ENCODE results near the gene ASAP3. TPM values are rescaled to one million over a fixed set of nuclear protein-coding genes. Genes with fewer than 3 reads are reported as not detected.

ASAP3 gene
- total and polyA plus RNA-seq, 9 of the 15 experiments (the other 6 are each of a cell fraction or from before 2014, with no cell fraction given) = 1.7 to 31.2 (median 17.4) TPM

DNA sequence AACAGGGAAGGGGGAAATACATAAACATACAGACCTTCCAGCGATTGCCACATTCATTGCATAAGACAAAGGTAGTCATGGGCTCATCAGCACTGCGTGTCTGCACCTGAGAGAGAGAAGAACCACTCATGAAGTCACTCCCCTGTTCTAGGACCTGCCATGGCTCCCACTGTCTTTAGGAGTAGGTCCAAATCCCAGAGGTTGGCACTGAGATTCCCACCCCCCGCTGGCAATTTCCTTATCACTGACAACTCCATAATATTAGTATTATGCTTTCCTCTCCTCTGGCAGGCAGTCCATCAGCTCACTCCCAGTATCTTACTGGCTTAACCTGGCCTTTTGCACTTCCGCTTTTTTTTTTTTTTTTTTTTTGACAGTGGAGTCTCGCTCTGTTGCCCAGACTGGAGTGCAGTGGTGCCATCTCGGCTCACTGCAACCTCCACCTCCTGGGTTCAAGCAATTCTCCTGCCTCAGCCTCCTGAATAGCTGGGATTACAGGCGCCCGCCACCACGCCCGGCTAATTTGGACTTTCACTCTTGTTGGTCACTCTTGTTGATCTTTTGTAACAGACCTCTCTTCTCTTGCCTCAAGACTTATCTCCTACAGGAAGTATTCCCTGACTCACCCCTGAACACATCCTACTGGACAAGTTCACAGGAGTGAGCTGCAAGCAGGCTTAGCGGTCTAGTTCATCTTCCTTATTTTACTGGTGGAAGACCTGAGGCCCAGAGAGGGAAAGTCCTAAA is 99.5 kb downstream of the ASAP3 start (continued):
- TF ChIP-seq MCM5 (IDR thresholded peaks at IDR 0.05; ENCODE audit: low read depth) (no peak), NCOR1 (IDR thresholded peaks at IDR 0.05) (no peak), ELF2 (CRISPR knock-in tag; IDR thresholded peaks at IDR 0.05) (no peak), HLTF (IDR thresholded peaks at IDR 0.05) (0 out of 2 replicates have a peak, but pooled peaks have one; percentile 46), CBX3 (IDR thresholded peaks at IDR 0.05; ENCODE audit: borderline replicate concordance in 1 of 2, low read length in 2 of 2) (no peak), KDM1A (IDR thresholded peaks at IDR 0.05) (peak; percentile 36 to 64; a peak in 2 of 4 replicates), NBN (IDR thresholded peaks at IDR 0.05; ENCODE audit: low read depth) (peak; percentile 50; the same call in 1 of the 2 replicates), SMAD4 (CRISPR knock-in tag; conservative IDR thresholded peaks at IDR 0.05) (peak; percentile 63), IRF2 (CRISPR knock-in tag; IDR thresholded peaks at IDR 0.05) (no peak), TAF7 (tag; IDR thresholded peaks at IDR 0.05) (peak; percentile 43; the same call in 1 of the 2 replicates), CEBPG (CRISPR knock-in tag; IDR thresholded peaks at IDR 0.05) (no peak), CEBPG (tag; conservative IDR thresholded peaks at IDR 0.05 in 1 of 2, IDR thresholded peaks at IDR 0.05 in 1 of 2) (peak in 1 of 2 experiments; percentile 61; a peak in 2 of 4 replicates), SIN3B (IDR thresholded peaks at IDR 0.05; ENCODE audit: low read depth) (no peak), FOSL1 (tag; conservative IDR thresholded peaks at IDR 0.05) (peak; percentile 94), CHCHD3 (CRISPR knock-in tag; IDR thresholded peaks at IDR 0.05) (no peak), CTBP1 (IDR thresholded peaks at IDR 0.05; ENCODE audit: borderline replicate concordance) (peak; percentile 86), U2AF2 (optimal IDR thresholded peaks at IDR 0.05; ENCODE audit: low read depth, low read length) (no peak), CHD2 (IDR thresholded peaks at IDR 0.05; ENCODE audit: low read depth, low read length) (no peak), POLR2A (conservative IDR thresholded peaks at IDR 0.05) (no peak), ZFX (CRISPR knock-in tag; IDR thresholded peaks at IDR 0.05) (no peak), ASH1L (IDR thresholded peaks at IDR 0.05; ENCODE audit: borderline replicate concordance, low read depth, partially characterized antibody) (no peak), ZNF121 (CRISPR knock-in tag; conservative IDR thresholded peaks at IDR 0.05) (peak; percentile 98), PHB2 (IDR thresholded peaks at IDR 0.05; ENCODE audit: low read depth) (no peak)
- TF ChIP-seq, protein P1, sequence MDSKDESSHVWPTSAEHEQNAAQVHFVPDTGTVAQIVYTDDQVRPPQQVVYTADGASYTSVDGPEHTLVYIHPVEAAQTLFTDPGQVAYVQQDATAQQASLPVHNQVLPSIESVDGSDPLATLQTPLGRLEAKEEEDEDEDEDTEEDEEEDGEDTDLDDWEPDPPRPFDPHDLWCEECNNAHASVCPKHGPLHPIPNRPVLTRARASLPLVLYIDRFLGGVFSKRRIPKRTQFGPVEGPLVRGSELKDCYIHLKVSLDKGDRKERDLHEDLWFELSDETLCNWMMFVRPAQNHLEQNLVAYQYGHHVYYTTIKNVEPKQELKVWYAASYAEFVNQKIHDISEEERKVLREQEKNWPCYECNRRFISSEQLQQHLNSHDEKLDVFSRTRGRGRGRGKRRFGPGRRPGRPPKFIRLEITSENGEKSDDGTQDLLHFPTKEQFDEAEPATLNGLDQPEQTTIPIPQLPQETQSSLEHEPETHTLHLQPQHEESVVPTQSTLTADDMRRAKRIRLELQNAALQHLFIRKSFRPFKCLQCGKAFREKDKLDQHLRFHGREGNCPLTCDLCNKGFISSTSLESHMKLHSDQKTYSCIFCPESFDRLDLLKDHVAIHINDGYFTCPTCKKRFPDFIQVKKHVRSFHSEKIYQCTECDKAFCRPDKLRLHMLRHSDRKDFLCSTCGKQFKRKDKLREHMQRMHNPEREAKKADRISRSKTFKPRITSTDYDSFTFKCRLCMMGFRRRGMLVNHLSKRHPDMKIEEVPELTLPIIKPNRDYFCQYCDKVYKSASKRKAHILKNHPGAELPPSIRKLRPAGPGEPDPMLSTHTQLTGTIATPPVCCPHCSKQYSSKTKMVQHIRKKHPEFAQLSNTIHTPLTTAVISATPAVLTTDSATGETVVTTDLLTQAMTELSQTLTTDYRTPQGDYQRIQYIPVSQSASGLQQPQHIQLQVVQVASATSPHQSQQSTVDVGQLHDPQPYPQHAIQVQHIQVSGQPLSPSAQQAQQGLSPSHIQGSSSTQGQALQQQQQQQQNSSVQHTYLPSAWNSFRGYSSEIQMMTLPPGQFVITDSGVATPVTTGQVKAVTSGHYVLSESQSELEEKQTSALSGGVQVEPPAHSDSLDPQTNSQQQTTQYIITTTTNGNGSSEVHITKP (IDR thresholded peaks at IDR 0.05; ENCODE audit: partially characterized antibody) = no peak
- TF ChIP-seq, protein P2, sequence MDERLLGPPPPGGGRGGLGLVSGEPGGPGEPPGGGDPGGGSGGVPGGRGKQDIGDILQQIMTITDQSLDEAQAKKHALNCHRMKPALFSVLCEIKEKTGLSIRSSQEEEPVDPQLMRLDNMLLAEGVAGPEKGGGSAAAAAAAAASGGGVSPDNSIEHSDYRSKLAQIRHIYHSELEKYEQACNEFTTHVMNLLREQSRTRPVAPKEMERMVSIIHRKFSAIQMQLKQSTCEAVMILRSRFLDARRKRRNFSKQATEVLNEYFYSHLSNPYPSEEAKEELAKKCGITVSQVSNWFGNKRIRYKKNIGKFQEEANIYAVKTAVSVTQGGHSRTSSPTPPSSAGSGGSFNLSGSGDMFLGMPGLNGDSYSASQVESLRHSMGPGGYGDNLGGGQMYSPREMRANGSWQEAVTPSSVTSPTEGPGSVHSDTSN (CRISPR knock-in tag; IDR thresholded peaks at IDR 0.05; ENCODE audit: low read depth) = no peak
- TF ChIP-seq, protein P2 (tag; conservative IDR thresholded peaks at IDR 0.05; ENCODE audit: low read depth) = peak; percentile 42
